Body of pancreas (tissue), 4 donors: ENCODE measurements around the gene LRG1.

Source experiments
- CTCF ChIP-seq, 7 experiments: fragments of 450-650 bp in 4 of 7; fragments of 200-600 bp in 3 of 7; sonication (generic) in 3 of 7; IDR thresholded peaks; one replicate each; pipeline ENCODE4 v1.5.1; 2016 to 2019; ENCODE audit warnings: antibody characterized with exemption in 7 of 7
- POLR2A ChIP-seq, 3 donors: fragments of 450-650 bp; IDR thresholded peaks; one replicate each; pipeline ENCODE4 v1.6.1; 2016; ENCODE audit warnings: antibody characterized with exemption in 3 of 3, mild to moderate bottlenecking in 2 of 3

GRCh38 chr19:4503825-4504170 is 36.0 kb downstream of the LRG1 start:
- TF ChIP-seq CTCF (IDR thresholded peaks at IDR 0.05) = no peak
- no peak for TF ChIP-seq POLR2A (IDR thresholded peaks at IDR 0.05)
